GM19025 (cell line): ENCODE measurements around the gene ZNF670.
"Not testable (repeated sequence)": the region's sequence is repeated elsewhere in the genome, so short reads cannot be mapped to it uniquely, and the experiment has no call there.

Experiments
- ATAC-seq: cut with Tn5 transposase; IDR thresholded peaks from one replicate; pipeline ENCODE4 v1.9.1; 2021; ENCODE audit warnings: mild to moderate bottlenecking, low read depth, moderate library complexity; ENCODE audit not compliant: unreplicated experiment

ZNF670 gene

GRCh38 chr1:247047702-247048101, 30.9 kb downstream of the ZNF670 start:
- ATAC-seq: no peak

- ATAC-seq: no peak
Measured at GRCh38 chr1:247047260-247047659, 31.4 kb downstream of the ZNF670 start.

- no peak for ATAC-seq
Measured at GRCh38 chr1:247043406-247043805, 35.2 kb downstream of the ZNF670 start.

GRCh38 chr1:247037511-247038320, 40.9 kb downstream of the ZNF670 start:
- no peak for ATAC-seq

- ATAC-seq: not testable (repeated sequence)
Measured at GRCh38 chr1:247032306-247032705, 46.3 kb downstream of the ZNF670 start.
